Astrocyte (in vitro differentiated cells and primary cell): ENCODE results near the gene PHACTR4.

Source experiments
- EZH2 ChIP-seq: IDR thresholded peaks from 2 replicates; pipeline ENCODE4 v1.6.1; 2012; ENCODE audit warnings: mild to moderate bottlenecking, low read length, inconsistent platforms; ENCODE audit not compliant: insufficient read depth
- TF ChIP-seq, protein P1 (sequence below): IDR thresholded peaks from 2 replicates; pipeline ENCODE4 v1.5.1; 2011; ENCODE audit warnings: low read depth, mild to moderate bottlenecking, inconsistent platforms, low read length, moderate library complexity; ENCODE audit not compliant: insufficient read depth

DNA sequence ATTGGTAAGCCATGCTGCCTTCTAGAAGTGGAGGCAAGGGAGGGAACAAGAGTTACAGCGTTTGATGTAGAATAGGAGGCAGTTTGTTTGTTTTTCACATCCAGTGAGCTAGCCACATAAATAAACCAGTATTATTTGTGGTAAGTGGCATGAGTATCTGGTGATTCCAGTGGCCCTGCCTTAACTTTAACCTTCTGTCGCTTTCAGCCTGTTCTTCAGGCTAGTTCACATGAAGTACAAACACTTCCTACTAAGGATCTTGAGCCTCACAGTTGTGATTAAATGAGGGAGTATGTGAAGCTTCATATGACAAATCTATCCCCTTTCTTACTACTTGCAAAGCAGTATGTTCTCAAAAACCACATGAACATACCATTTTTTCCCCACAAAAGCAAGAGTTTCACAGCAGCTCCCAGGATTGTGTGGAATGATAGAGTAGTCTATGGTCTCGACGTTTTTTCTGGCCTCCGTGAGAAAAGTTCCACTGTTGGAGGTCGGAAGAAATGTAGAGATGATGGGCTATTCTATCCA, 59.5 kb downstream of the PHACTR4 start:
- TF ChIP-seq, protein P1, sequence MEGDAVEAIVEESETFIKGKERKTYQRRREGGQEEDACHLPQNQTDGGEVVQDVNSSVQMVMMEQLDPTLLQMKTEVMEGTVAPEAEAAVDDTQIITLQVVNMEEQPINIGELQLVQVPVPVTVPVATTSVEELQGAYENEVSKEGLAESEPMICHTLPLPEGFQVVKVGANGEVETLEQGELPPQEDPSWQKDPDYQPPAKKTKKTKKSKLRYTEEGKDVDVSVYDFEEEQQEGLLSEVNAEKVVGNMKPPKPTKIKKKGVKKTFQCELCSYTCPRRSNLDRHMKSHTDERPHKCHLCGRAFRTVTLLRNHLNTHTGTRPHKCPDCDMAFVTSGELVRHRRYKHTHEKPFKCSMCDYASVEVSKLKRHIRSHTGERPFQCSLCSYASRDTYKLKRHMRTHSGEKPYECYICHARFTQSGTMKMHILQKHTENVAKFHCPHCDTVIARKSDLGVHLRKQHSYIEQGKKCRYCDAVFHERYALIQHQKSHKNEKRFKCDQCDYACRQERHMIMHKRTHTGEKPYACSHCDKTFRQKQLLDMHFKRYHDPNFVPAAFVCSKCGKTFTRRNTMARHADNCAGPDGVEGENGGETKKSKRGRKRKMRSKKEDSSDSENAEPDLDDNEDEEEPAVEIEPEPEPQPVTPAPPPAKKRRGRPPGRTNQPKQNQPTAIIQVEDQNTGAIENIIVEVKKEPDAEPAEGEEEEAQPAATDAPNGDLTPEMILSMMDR: no peak
- TF ChIP-seq EZH2: no peak
